ENCODE measurements around the gene DUSP21. TPM values are rescaled to one million over a fixed set of nuclear protein-coding genes. Genes with fewer than 3 reads are reported as not detected.

The DUSP21 gene
- total RNA-seq (2021; ENCODE audit: unreplicated experiment) (not detected), Bru-seq, nascent RNA (not detected), BruChase-seq, experiment 1, labeled RNA remaining after a 6-hour chase (not detected), BruChase-seq, experiment 2, labeled RNA remaining after a 2-hour chase (not detected)
- polyA plus RNA-seq (2012): not detected in 2 replicates
- long read RNA-seq: 0 reads

DNA sequence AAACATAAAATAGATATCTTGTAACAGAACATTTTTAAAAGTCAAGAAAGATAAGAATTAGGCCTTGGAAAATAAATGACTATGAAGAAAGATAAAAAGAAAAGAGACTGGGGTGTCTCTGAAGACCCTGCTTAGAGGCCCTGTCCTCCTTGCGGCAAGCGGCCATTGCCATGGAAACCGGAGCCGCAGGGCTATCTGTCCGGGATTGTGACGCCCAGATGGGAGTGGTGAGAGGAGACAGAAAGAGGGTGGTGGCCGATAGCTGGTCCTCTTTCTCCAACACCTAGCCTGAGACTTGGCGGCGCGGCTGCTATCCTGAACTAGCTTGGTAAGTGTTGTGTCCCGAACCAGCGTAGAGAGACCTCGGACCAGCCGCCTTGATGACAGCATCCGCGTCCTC lies at the start of gene DUSP21:
DUSP21 (plus strand) TSS at position 269 of the 400 bp plus-strand sequence; CDS start at position 381, 112 bp downstream.
- no peak for ATAC-seq
- CTCF ChIA-PET: no interaction called here
- no peaks in the 10 kb centered on the region for H3K9me3 ChIP-seq (ENCODE audit: control insufficient read depth in 1 of 2, insufficient read depth in 1 of 2, low read depth in 1 of 2, low read length in 2 of 2)
- no peak within 1 kb of the TSS for H2AFZ ChIP-seq (ENCODE audit: low read depth, low read length, poor library complexity, severe bottlenecking)
- no peaks in the 10 kb centered on the region for H3K36me3 ChIP-seq (ENCODE audit: control insufficient read depth in 1 of 2, insufficient read depth in 2 of 2, low read length in 2 of 2)
- H3K4me2 ChIP-seq (ENCODE audit: low read length): no peak within 1 kb of the TSS
- no TSS peak for BruUV-seq (replicated peaks)
- RAD21 ChIA-PET (ENCODE audit: low non-redundant PET in 1 of 2, low total read pairs in 2 of 2, uncharacterized antibody in 2 of 2, unreplicated experiment in 2 of 2): no interaction called here
- no peaks in the 10 kb centered on the region for H3K27me3 ChIP-seq (ENCODE audit: insufficient read depth, low read length)
- intact Hi-C loops (cut with micrococcal nuclease): no loop called here
- H3K27ac ChIP-seq (ENCODE audit: low read depth, low read length): no peak within 1 kb of the TSS
- TF ChIP-seq ELF1 (IDR thresholded peaks at IDR 0.05; ENCODE audit: borderline replicate concordance, low read depth): no peak
- no peak for TF ChIP-seq ATF3 (IDR thresholded peaks at IDR 0.05)
- no peak for TF ChIP-seq POLR2A (IDR thresholded peaks at IDR 0.05; ENCODE audit: borderline replicate concordance, extremely low read depth, insufficient read depth, insufficient read length)
- no peak for TF ChIP-seq CEBPB (IDR thresholded peaks at IDR 0.05; ENCODE audit: low read depth)
- TF ChIP-seq SRF (IDR thresholded peaks at IDR 0.05; ENCODE audit: low read depth): no peak
- no peak for TF ChIP-seq FOSL1 (IDR thresholded peaks at IDR 0.05; ENCODE audit: low read depth)
- no peak for TF ChIP-seq CTCF (IDR thresholded peaks at IDR 0.05 in 2 of 3, conservative IDR thresholded peaks at IDR 0.05 in 1 of 3; ENCODE audit: borderline replicate concordance in 1 of 3, insufficient read depth in 1 of 3, low read depth in 2 of 3, low read length in 2 of 3)
- no peak for TF ChIP-seq REST (IDR thresholded peaks at IDR 0.05; ENCODE audit: low read depth)
- TF ChIP-seq TCF7L2 (IDR thresholded peaks at IDR 0.05; ENCODE audit: borderline replicate concordance, extremely low read depth, insufficient read depth, insufficient read length): no peak
- no peak for TF ChIP-seq EGR1 (IDR thresholded peaks at IDR 0.05; ENCODE audit: low read depth)
- no peak for TF ChIP-seq SIN3A (IDR thresholded peaks at IDR 0.05; ENCODE audit: low read depth)
- no peak for TF ChIP-seq JUND (IDR thresholded peaks at IDR 0.05)
- no peak for TF ChIP-seq MAX (IDR thresholded peaks at IDR 0.05)
- H3K9me2 ChIP-seq (ENCODE audit: insufficient read depth): no peaks in the 10 kb centered on the region
- DNase-seq (ENCODE audit: low read depth, low spot score): no peak
- no peak within 1 kb of the TSS for H3K9ac ChIP-seq (ENCODE audit: low read length)
- no peaks in the 10 kb centered on the region for H3K4me1 ChIP-seq (ENCODE audit: control insufficient read depth in 1 of 2, insufficient read depth in 2 of 2, low read length in 2 of 2)
- H3K4me3 ChIP-seq (replicated peaks in 1 of 2; ENCODE audit: low read depth in 1 of 2, low read length in 2 of 2): no peak within 1 kb of the TSS
- POLR2A ChIA-PET: no interaction called here
- H4K20me1 ChIP-seq (ENCODE audit: insufficient read depth): no peaks in the 10 kb centered on the region
- no peaks in the 10 kb centered on the region for H3K79me2 ChIP-seq (ENCODE audit: insufficient read depth, low read length)

Data from HCT116 (cell line).